ENCODE measurements around the gene DHX30. TPM values are rescaled to one million over a fixed set of nuclear protein-coding genes. Genes with fewer than 3 reads are reported as not detected.

The DHX30 gene
- total RNA-seq, 2 donors from 2014 or later: 60.2 to 68.4 TPM

DNA sequence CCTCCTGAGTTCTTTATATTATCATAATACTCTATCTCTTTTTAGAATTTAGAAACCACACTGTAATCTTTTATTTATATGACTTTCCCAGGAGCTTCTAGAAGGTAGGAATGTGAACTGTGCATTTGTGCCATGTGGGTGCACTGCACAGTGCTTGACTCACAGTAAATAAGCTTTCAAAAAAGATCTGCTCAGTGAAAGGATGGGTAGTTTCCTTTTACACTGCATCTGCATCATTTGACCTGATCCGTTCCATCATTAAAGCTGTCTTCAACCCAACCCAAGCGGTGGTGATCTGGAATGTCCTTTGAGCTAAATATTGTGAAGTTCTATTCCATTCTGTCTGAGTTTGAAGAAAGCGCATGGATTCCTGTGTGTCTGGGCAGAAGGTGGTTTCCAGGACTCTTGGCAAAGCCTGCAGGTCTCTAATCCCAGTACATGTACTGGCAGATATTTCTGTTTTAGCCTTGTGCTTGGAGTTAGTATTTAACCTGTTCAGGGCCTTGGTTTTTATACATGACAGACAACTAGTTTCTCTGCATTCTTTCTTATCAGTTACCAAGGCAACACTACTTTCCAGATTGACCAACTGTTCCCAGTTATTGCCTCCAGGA is 96.7 kb downstream of the DHX30 start:
- no peak for ATAC-seq (ENCODE audit: insufficient number of reproducible peaks, low FRiP score, low read depth)
- H3K27ac ChIP-seq: peak overlapping the region in 1 of 2 donors; percentile 31
- no peaks in the 10 kb centered on the region for H3K9me3 ChIP-seq
- DNase-seq (ENCODE audit: low spot score): no peak
- H3K36me3 ChIP-seq: peaks cover 5% of the 10 kb centered on the region
- no peaks in the 10 kb centered on the region for H3K27me3 ChIP-seq (replicated peaks; ENCODE audit: insufficient read depth)
- peaks cover 0 to 52% of the 10 kb centered on the region in 2 donors for H3K4me1 ChIP-seq (ENCODE audit: control insufficient read depth in 1 of 2, low read depth in 2 of 2)
- no peak overlapping the region for H3K4me3 ChIP-seq
- TF ChIP-seq CTCF (IDR thresholded peaks at IDR 0.05): no peak

Other genes starting within 250 kb of the DHX30 start
- under 1 TPM; 0.14 to 0.92 TPM for gene CSPG5, start 224.3 kb upstream of the DHX30 start, total RNA-seq
- 10 to 100 TPM; 37.2 to 38.7 TPM for gene SMARCC1, start 21.2 kb upstream of the DHX30 start, total RNA-seq
- 100 to 1,000 TPM; 252 to 264 TPM for gene MAP4, start 213.3 kb downstream of the DHX30 start, total RNA-seq

All from thoracic aorta (tissue), 2 donors.